Lung (tissue), 16 donors: Measurements from ENCODE around the gene CYS1. TPM values are rescaled to one million over a fixed set of nuclear protein-coding genes. Genes with fewer than 3 reads are reported as not detected.

Experiments
- ATAC-seq: fragments of 200-7000 bp; cut with Tn5 transposase; one replicate; pipeline ENCODE4 v1.9.1; 2020; ENCODE audit warnings: moderate number of reproducible peaks; ENCODE audit not compliant: insufficient read depth, low FRiP score
- DNase-seq, 3 donors: peaks; one replicate each; pipeline ENCODE4 v3.0.0-alpha.2; 2013 to 2017
- H3K27ac ChIP-seq, 2 donors: one replicate each; pipeline ENCODE4 v1.5.1; 2013; ENCODE audit warnings: mild to moderate bottlenecking in 2 of 2, moderate library complexity in 2 of 2, control low read depth in 1 of 2, inconsistent platforms in 1 of 2, low read depth in 1 of 2, low read length in 1 of 2
- H3K27me3 ChIP-seq, 3 donors: one replicate each; pipeline ENCODE4 v1.5.1; 2013; ENCODE audit warnings: low read length in 2 of 3; ENCODE audit not compliant: control insufficient read depth in 3 of 3, insufficient read depth in 3 of 3
- H3K36me3 ChIP-seq, 4 donors: one replicate each; pipeline ENCODE4 v1.5.1; 2013; ENCODE audit warnings: low read length in 4 of 4, mild to moderate bottlenecking in 1 of 4, moderate library complexity in 1 of 4; ENCODE audit not compliant: control insufficient read depth in 4 of 4, insufficient read depth in 4 of 4
- H3K4me1 ChIP-seq, 5 donors: one replicate each; pipeline ENCODE4 v1.5.1; 2013; ENCODE audit warnings: low read length in 5 of 5, mild to moderate bottlenecking in 2 of 5, moderate library complexity in 1 of 5; ENCODE audit not compliant: control insufficient read depth in 5 of 5, insufficient read depth in 5 of 5
- H3K4me3 ChIP-seq: one replicate; pipeline ENCODE4 v1.5.1; 2013; ENCODE audit warnings: mild to moderate bottlenecking, control low read depth, moderate library complexity
- H3K9ac ChIP-seq, 2 donors: one replicate each; pipeline ENCODE4 v1.5.1; 2013; ENCODE audit warnings: low read length in 2 of 2, control low read depth in 1 of 2; ENCODE audit not compliant: insufficient read depth in 1 of 2
- H3K9me3 ChIP-seq, 4 donors: one replicate each; pipeline ENCODE4 v1.5.1; 2013; ENCODE audit warnings: low read length in 3 of 4, mild to moderate bottlenecking in 1 of 4, moderate library complexity in 1 of 4; ENCODE audit not compliant: control insufficient read depth in 4 of 4, insufficient read depth in 3 of 4
- WGBS, 2 donors: extraction: QIAGEN DNeasy Blood & Tissue Kit; methylation state at CpG; one replicate each; pipeline ENCODE4 v1.1.7; 2013; 5-methylcytosine and 5-hydroxymethylcytosine counted together
- long read RNA-seq, 5 donors: transcript quantifications; one replicate each; lab custom pipeline, GENCODE V29; 2026
- polyA plus RNA-seq, 2 donors: library from polyadenylated mRNA; stranded (reverse); fragments of 200-250 nt; gene quantifications; one replicate each; pipeline ENCODE4 v1.2.1, GENCODE V29; 2013
- total RNA-seq, 2 donors: library from RNA; depleted of rRNA in 1 of 2; stranded (reverse); fragments of >200 nt in 1 of 2; gene quantifications; one replicate each; pipeline ENCODE4 v1.2.1, GENCODE V29; 2014 to 2021
- TF ChIP-seq, protein P1 (sequence below): IDR thresholded peaks from 2 replicates; pipeline ENCODE4 v1.5.1; 2012; ENCODE audit warnings: mild to moderate bottlenecking; ENCODE audit errors: control extremely low read depth, extremely low read depth
- donor health status: control.
- donor health status: control.
- donor health status: Bipolar disorder and iron deficiency.
- donor health status: healthy.
- donor health status: DM: yes; HTN: yes; CAD: no.

Gene CYS1, protein sequence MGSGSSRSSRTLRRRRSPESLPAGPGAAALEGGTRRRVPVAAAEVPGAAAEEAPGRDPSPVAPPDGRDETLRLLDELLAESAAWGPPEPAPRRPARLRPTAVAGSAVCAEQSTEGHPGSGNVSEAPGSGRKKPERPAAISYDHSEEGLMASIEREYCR
- total RNA-seq: 1 to 10 TPM; 1.0 to 5.1 TPM
- polyA plus RNA-seq: 1 to 10 TPM in 1 of 2 donors, under 1 TPM in 1; 0.35 to 1.0 TPM
- long read RNA-seq, donor 1, transcript CYS1-201 (3 exons, 2,738 nt): major isoform, 9 of 9 reads
- long read RNA-seq, donor 1, partial matches to known transcripts: 0 of 9 reads
- long read RNA-seq, donor 1, other reads (novel, unspliced or antisense): 0 of 9 reads
- long read RNA-seq, donor 2, transcript CYS1-201 (3 exons, 2,738 nt): major isoform, 5 of 5 reads
- long read RNA-seq, donor 2, partial matches to known transcripts: 0 of 5 reads
- long read RNA-seq, donor 2, other reads (novel, unspliced or antisense): 0 of 5 reads
- long read RNA-seq, donor 3, partial matches to known transcripts: 0 of 3 reads
- long read RNA-seq, donor 3, other reads (novel, unspliced or antisense): 0 of 3 reads
- long read RNA-seq, donor 4, partial matches to known transcripts: 8 of 20 reads
- long read RNA-seq, donor 4, other reads (novel, unspliced or antisense): 9 of 20 reads
- long read RNA-seq, donor 5, transcript CYS1-201 (3 exons, 2,738 nt): major isoform, 13 of 13 reads
- long read RNA-seq, donor 5, partial matches to known transcripts: 0 of 13 reads
- long read RNA-seq, donor 5, other reads (novel, unspliced or antisense): 0 of 13 reads

DNA sequence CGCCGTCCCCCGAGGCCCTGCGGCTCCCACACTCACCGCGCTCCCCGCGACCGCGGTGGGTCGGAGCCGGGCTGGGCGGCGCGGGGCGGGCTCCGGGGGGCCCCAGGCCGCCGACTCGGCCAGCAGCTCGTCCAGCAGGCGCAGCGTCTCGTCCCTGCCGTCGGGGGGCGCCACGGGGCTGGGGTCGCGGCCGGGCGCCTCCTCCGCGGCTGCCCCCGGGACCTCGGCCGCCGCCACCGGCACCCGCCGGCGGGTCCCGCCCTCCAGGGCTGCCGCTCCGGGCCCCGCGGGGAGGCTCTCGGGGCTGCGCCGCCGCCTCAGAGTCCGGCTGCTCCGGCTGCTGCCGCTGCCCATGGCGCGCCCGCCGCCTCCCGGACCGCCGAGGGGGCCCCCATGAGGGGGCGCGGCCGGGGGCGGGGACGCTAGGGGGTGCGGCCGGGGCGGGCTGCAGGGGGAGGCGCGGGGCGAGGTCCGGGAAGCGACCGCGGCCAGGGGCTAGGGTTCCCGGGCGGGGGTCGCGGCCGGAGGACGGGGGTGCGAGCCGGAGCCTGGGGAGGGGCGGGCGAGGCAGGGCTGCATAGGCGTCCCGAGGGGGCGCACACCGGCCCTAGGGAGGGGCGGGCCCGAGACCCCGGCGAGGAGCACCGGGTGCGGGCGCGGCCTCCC, at the start of gene CYS1:
TSS of gene CYS1 (minus strand) at position 542 of the 666 bp plus-strand sequence. CDS start at position 354, 188 bp downstream.
- peak; percentile 43 for ATAC-seq
- whole genome bisulfite sequencing, 2 donors: 0 to 1% methylated on average over 8 to 98 of the region's 98 CpGs

DNA sequence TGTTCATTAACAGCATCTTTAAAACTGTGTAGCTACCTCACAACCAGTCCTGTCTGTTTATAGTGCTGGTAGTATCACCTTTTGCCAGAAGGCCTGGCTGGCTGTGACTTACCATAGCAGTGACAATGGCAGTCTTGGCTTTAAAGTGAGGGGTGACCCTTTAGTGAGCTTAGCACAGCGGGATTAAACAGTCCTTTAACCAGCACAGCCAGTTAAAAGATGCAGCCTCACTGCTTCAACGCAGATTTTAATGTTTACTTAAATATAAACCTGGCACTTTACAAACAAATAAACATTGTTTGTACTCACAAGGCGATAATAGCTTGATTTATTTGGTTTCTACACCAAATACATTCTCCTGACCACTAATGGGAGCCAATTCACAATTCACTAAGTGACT, 49.3 kb upstream of the CYS1 start:
- 75 to 79% methylated on average over 3 of the region's 3 CpGs for WGBS, 2 donors
- H3K9me3 ChIP-seq: no peaks in the 10 kb centered on the region
- TF ChIP-seq, protein P1, sequence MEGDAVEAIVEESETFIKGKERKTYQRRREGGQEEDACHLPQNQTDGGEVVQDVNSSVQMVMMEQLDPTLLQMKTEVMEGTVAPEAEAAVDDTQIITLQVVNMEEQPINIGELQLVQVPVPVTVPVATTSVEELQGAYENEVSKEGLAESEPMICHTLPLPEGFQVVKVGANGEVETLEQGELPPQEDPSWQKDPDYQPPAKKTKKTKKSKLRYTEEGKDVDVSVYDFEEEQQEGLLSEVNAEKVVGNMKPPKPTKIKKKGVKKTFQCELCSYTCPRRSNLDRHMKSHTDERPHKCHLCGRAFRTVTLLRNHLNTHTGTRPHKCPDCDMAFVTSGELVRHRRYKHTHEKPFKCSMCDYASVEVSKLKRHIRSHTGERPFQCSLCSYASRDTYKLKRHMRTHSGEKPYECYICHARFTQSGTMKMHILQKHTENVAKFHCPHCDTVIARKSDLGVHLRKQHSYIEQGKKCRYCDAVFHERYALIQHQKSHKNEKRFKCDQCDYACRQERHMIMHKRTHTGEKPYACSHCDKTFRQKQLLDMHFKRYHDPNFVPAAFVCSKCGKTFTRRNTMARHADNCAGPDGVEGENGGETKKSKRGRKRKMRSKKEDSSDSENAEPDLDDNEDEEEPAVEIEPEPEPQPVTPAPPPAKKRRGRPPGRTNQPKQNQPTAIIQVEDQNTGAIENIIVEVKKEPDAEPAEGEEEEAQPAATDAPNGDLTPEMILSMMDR: no peak
- H3K36me3 ChIP-seq: peaks cover 0 to 6% (median 1%) of the 10 kb centered on the region in 4 donors
- no peak for DNase-seq
- no peak overlapping the region for H3K9ac ChIP-seq
- H3K27ac ChIP-seq: no peak overlapping the region
- H3K4me1 ChIP-seq: peaks cover 1 to 25% (median 5%) of the 10 kb centered on the region in 5 donors
- H3K27me3 ChIP-seq: no peaks in the 10 kb centered on the region
- no peak for ATAC-seq
- H3K4me3 ChIP-seq: no peak overlapping the region

More for the DNA sequence above, at the start of gene CYS1:
- peaks cover 0 to 13% (median 6%) of the 10 kb centered on the region in 5 donors for H3K4me1 ChIP-seq
- peak within 1 kb of the TSS; percentile 29 for H3K4me3 ChIP-seq
- H3K27ac ChIP-seq: peak within 1 kb of the TSS in 1 of 2 donors; percentile 47
- peaks cover 0 to 20% (median 13%) of the 10 kb centered on the region in 3 donors for H3K27me3 ChIP-seq
- TF ChIP-seq, protein P1: no peak
- H3K36me3 ChIP-seq: peaks cover 0 to 2% (median 0%) of the 10 kb centered on the region in 4 donors
- H3K9me3 ChIP-seq: no peaks in the 10 kb centered on the region
- DNase-seq: peak; percentile 50 to 62 (median 62)
- no peak within 1 kb of the TSS for H3K9ac ChIP-seq

DNA sequence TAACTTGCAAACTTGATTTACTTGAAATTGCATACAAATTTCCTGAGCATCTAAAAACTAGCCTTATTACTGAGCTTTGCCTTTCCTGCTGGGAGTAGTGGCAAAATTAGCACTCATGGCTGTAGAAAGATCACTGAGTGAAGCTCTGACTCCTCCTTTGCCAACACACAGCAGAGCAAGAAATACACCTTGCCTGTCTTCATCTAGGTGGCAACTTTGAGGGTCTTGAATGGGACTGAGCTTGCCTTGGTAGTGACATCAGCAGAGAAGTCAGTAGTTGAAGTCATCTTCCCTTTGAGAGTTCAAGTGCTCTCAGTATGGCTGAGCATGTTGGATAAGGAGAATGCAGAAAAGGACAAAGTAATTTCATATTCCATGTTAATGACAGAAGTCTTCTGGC, 48.2 kb upstream of the CYS1 start:
- no peak overlapping the region for H3K4me3 ChIP-seq
- no peak for DNase-seq
- no peaks in the 10 kb centered on the region for H3K27me3 ChIP-seq
- H3K27ac ChIP-seq: no peak overlapping the region
- H3K36me3 ChIP-seq: peaks cover 0 to 6% (median 1%) of the 10 kb centered on the region in 4 donors
- peaks cover 1 to 36% (median 5%) of the 10 kb centered on the region in 5 donors for H3K4me1 ChIP-seq
- no peak for ATAC-seq
- no peaks in the 10 kb centered on the region for H3K9me3 ChIP-seq
- TF ChIP-seq, protein P1: no peak
- H3K9ac ChIP-seq: no peak overlapping the region
